Measurements from ENCODE around the gene CBLB. TPM values are rescaled to one million over a fixed set of nuclear protein-coding genes. Genes with fewer than 3 reads are reported as not detected.

CBLB gene
- polyA plus RNA-seq, 2 of the 4 experiments (the other 2 are of a cell fraction): 6.8 to 16.2 TPM

- FAIRE-seq: no peak
- no peak overlapping the region for H3K4me3 ChIP-seq
- TF ChIP-seq HOXB5 (CRISPR knock-in tag; IDR thresholded peaks at IDR 0.05): no peak
- no peak for TF ChIP-seq CHD4 (IDR thresholded peaks at IDR 0.05; ENCODE audit: borderline replicate concordance)
- TF ChIP-seq MYC (IDR thresholded peaks at IDR 0.05; ENCODE audit: borderline replicate concordance, low read length): no peak
- TF ChIP-seq POLR2AphosphoS2 (conservative IDR thresholded peaks at IDR 0.05; ENCODE audit: low read length): no peak
- no peak for TF ChIP-seq CEBPB (IDR thresholded peaks at IDR 0.05)
- TF ChIP-seq ESRRA (IDR thresholded peaks at IDR 0.05; ENCODE audit: borderline replicate concordance, low read length): no peak
- no peak for TF ChIP-seq RCOR1 (IDR thresholded peaks at IDR 0.05; ENCODE audit: low read depth, low read length)
- TF ChIP-seq NR3C1 (IDR thresholded peaks at IDR 0.05): no peak
- TF ChIP-seq EHF (CRISPR knock-in tag; IDR thresholded peaks at IDR 0.05): no peak
- no peak for TF ChIP-seq CBX8 (IDR thresholded peaks at IDR 0.05)
- TF ChIP-seq BCL3 (IDR thresholded peaks at IDR 0.05): no peak
- no peak for TF ChIP-seq KDM5A (IDR thresholded peaks at IDR 0.05)
- TF ChIP-seq POLR2A (IDR thresholded peaks at IDR 0.05; ENCODE audit: low read length): no peak
- no peak for TF ChIP-seq HMGXB4 (CRISPR knock-in tag; IDR thresholded peaks at IDR 0.05; ENCODE audit: borderline replicate concordance)
- TF ChIP-seq SMC3 (IDR thresholded peaks at IDR 0.05): no peak
- no peak for TF ChIP-seq CTCF (IDR thresholded peaks at IDR 0.05)
- no peaks in the 10 kb centered on the region for H3K9me3 ChIP-seq
- H3K4me2 ChIP-seq: no peak overlapping the region
- CTCF ChIA-PET: no interaction called here
- H3K4me1 ChIP-seq: no peaks in the 10 kb centered on the region
- no peak for DNase-seq (ENCODE audit: low read depth in 1 of 2, low spot score in 1 of 2)
- ATAC-seq: no peak
- POLR2A ChIA-PET: no interaction called here
- no peak overlapping the region for H3K27ac ChIP-seq
These were observed 254.4 kb downstream of the CBLB start for GRCh38 chr3:105614288-105615030.

GRCh38 chr3:105613120-105613519, 255.7 kb downstream of the CBLB start:
- ChIA-PET CTCF (no interaction called here), POLR2A (no interaction called here)
- Histone ChIP-seq H3K4me1 (no peaks in the 10 kb centered on the region), H3K4me3 (no peak overlapping the region), H3K27ac (no peak overlapping the region), H3K9me3 (no peaks in the 10 kb centered on the region), H3K4me2 (no peak overlapping the region)
- WGBS (ENCODE audit: missing lambda C conversion rate): 31% methylated on average over 2 of the region's 2 CpGs
- no peak for ATAC-seq
- no peak for FAIRE-seq
- TF ChIP-seq POLR2AphosphoS2 (conservative IDR thresholded peaks at IDR 0.05; ENCODE audit: low read length) (no peak), BCL3 (IDR thresholded peaks at IDR 0.05) (no peak), FOSB (CRISPR knock-in tag; IDR thresholded peaks at IDR 0.05) (no peak), TP53 (CRISPR knock-in tag; IDR thresholded peaks at IDR 0.05) (no peak), GATA3 (IDR thresholded peaks at IDR 0.05; ENCODE audit: borderline replicate concordance) (no peak), BHLHE40 (IDR thresholded peaks at IDR 0.05; ENCODE audit: low read depth, low read length) (no peak), JUNB (IDR thresholded peaks at IDR 0.05) (no peak), REST (IDR thresholded peaks at IDR 0.05) (no peak), HMGXB4 (CRISPR knock-in tag; IDR thresholded peaks at IDR 0.05; ENCODE audit: borderline replicate concordance) (no peak), HEYL (CRISPR knock-in tag; IDR thresholded peaks at IDR 0.05) (no peak)
- no peak for DNase-seq (ENCODE audit: low read depth in 1 of 2, low spot score in 1 of 2)

Data from A549 (cell line).